Neuronal stem cell (in vitro differentiated cells): ENCODE results near the gene LCK.

Source experiments
- DNase-seq: peaks from one replicate; pipeline ENCODE4 v3.0.0-alpha.2; 2013; ENCODE audit warnings: low spot score
- H2AFZ ChIP-seq: one replicate; pipeline ENCODE4 v1.6.1; 2013; ENCODE audit warnings: mild to moderate bottlenecking, low read length, inconsistent platforms
- H2AK5ac ChIP-seq: 2 replicates; pipeline ENCODE4 v1.6.1; 2013; ENCODE audit warnings: low read depth, mild to moderate bottlenecking, inconsistent platforms, low read length, moderate library complexity, mixed read lengths
- H2BK120ac ChIP-seq: 2 replicates; pipeline ENCODE4 v1.6.1; 2013; ENCODE audit warnings: low read depth, mild to moderate bottlenecking, inconsistent platforms, low read length, moderate library complexity, mixed read lengths
- H2BK12ac ChIP-seq: one replicate; pipeline ENCODE4 v1.6.1; 2013; ENCODE audit warnings: low read length, inconsistent platforms
- H2BK15ac ChIP-seq: 2 replicates; pipeline ENCODE4 v1.6.1; 2013; ENCODE audit warnings: mild to moderate bottlenecking, low read length, inconsistent platforms, mixed read lengths
- H2BK5ac ChIP-seq: one replicate; pipeline ENCODE4 v1.6.1; 2013; ENCODE audit warnings: inconsistent platforms, mild to moderate bottlenecking, low read length, moderate library complexity
- H3K14ac ChIP-seq: one replicate; pipeline ENCODE4 v1.6.1; 2013; ENCODE audit warnings: low read length, inconsistent platforms
- H3K18ac ChIP-seq: 2 replicates; pipeline ENCODE4 v1.6.1; 2013; ENCODE audit warnings: low read length, inconsistent platforms
- H3K23ac ChIP-seq: 2 replicates; pipeline ENCODE4 v1.6.1; 2013; ENCODE audit warnings: low read depth, mild to moderate bottlenecking, mixed read lengths, low read length, inconsistent platforms; ENCODE audit not compliant: poor library complexity
- H3K27ac ChIP-seq: replicated peaks from 3 replicates; pipeline ENCODE4 v1.5.1; 2013; ENCODE audit warnings: low read length, inconsistent platforms
- H3K27me3 ChIP-seq, 3 experiments: 2 replicates each; pipeline ENCODE4 v1.6.1; 2013; ENCODE audit warnings: low read length in 3 of 3, mild to moderate bottlenecking in 2 of 3, inconsistent platforms in 1 of 3, low read depth in 1 of 3, mixed read lengths in 1 of 3, moderate library complexity in 1 of 3; ENCODE audit not compliant: control insufficient read depth in 3 of 3, insufficient read depth in 3 of 3
- H3K36me3 ChIP-seq, 2 donors: replicated peaks in 1 of 2; 2 replicates each; pipeline ENCODE4 v1.6.1; 2013; ENCODE audit warnings: low read length in 2 of 2; ENCODE audit not compliant: control insufficient read depth in 2 of 2, insufficient read depth in 2 of 2
- H3K4ac ChIP-seq: 2 replicates; pipeline ENCODE4 v1.6.1; 2013; ENCODE audit warnings: inconsistent platforms, mild to moderate bottlenecking, low read length, moderate library complexity
- H3K4me1 ChIP-seq, 2 donors: 1 replicate in 1 of 2; 2 replicates in 1 of 2; pipeline ENCODE4 v1.6.1; 2013; ENCODE audit warnings: low read length in 2 of 2, low read depth in 1 of 2; ENCODE audit not compliant: control insufficient read depth in 2 of 2, insufficient read depth in 1 of 2
- H3K4me2 ChIP-seq: one replicate; pipeline ENCODE4 v1.6.1; 2013; ENCODE audit warnings: mild to moderate bottlenecking, low read length, inconsistent platforms; ENCODE audit not compliant: insufficient read depth, poor library complexity, severe bottlenecking
- H3K4me3 ChIP-seq, 2 donors: 2 replicates each; pipeline ENCODE4 v1.5.1; 2013; ENCODE audit warnings: low read length in 2 of 2, mild to moderate bottlenecking in 2 of 2, inconsistent platforms in 1 of 2, moderate library complexity in 1 of 2
- H3K79me1 ChIP-seq: one replicate; pipeline ENCODE4 v1.6.1; 2013; ENCODE audit warnings: low read depth, mild to moderate bottlenecking, inconsistent platforms, low read length, moderate library complexity
- H3K9ac ChIP-seq: one replicate; pipeline ENCODE4 v1.6.1; 2013; ENCODE audit warnings: mild to moderate bottlenecking, low read depth, low read length, inconsistent platforms; ENCODE audit not compliant: poor library complexity
- H3K9me3 ChIP-seq, 2 donors: replicated peaks in 1 of 2; 2 replicates each; pipeline versions ENCODE3 to v1.6.1; 2013; ENCODE audit warnings: low read length in 2 of 2, mild to moderate bottlenecking in 2 of 2, inconsistent platforms in 1 of 2, low read depth in 1 of 2, mixed read lengths in 1 of 2, moderate library complexity in 1 of 2; ENCODE audit not compliant: control insufficient read depth in 2 of 2, insufficient read depth in 1 of 2
- H4K8ac ChIP-seq: one replicate; pipeline ENCODE4 v1.6.1; 2013; ENCODE audit warnings: low read depth, mild to moderate bottlenecking, inconsistent platforms, low read length, moderate library complexity
- H4K91ac ChIP-seq: one replicate; pipeline ENCODE4 v1.6.1; 2013; ENCODE audit warnings: low read length, low read depth, mild to moderate bottlenecking, inconsistent platforms; ENCODE audit not compliant: poor library complexity
- WGBS, 2 donors: extraction: QIAGEN DNeasy Blood & Tissue Kit; methylation state at CpG; one replicate each; pipeline ENCODE4 v1.1.7; 2013; ENCODE audit warnings: missing lambda C conversion rate in 2 of 2, mixed read lengths in 1 of 2; ENCODE audit not compliant: insufficient read length in 2 of 2, insufficient replicate concordance in 1 of 2; ENCODE audit errors: extremely low coverage in 2 of 2; 5-methylcytosine and 5-hydroxymethylcytosine counted together

Gene LCK

GRCh38 chr1:32208469-32208868 is 42.6 kb upstream of the LCK start:
- H3K4me1 ChIP-seq = peaks cover 2 to 11% of the 10 kb centered on the region in 2 donors
- H3K4me3 ChIP-seq = no peak overlapping the region
- H3K27ac ChIP-seq = no peak overlapping the region
- H2AK5ac ChIP-seq = no peak overlapping the region
- no peak overlapping the region for H2BK120ac ChIP-seq
- H4K8ac ChIP-seq = no peak overlapping the region
- no peak overlapping the region for H3K9ac ChIP-seq
- H4K91ac ChIP-seq = no peak overlapping the region
- no peak overlapping the region for H2BK12ac ChIP-seq
- H2AFZ ChIP-seq = no peak overlapping the region
- H3K9me3 ChIP-seq = no peaks in the 10 kb centered on the region
- H3K18ac ChIP-seq = no peak overlapping the region
- no peak overlapping the region for H2BK5ac ChIP-seq
- no peak overlapping the region for H3K14ac ChIP-seq
- H3K27me3 ChIP-seq = peaks cover 0 to 2% (median 0%) of the 10 kb centered on the region in 3 experiments
- H3K4ac ChIP-seq = no peak overlapping the region
- no peak for DNase-seq
- peaks cover 6 to 29% of the 10 kb centered on the region in 2 donors for H3K36me3 ChIP-seq
- H2BK15ac ChIP-seq = no peak overlapping the region
- H3K4me2 ChIP-seq = no peak overlapping the region
- WGBS, 2 donors = no CpG with 5 or more reads among the region's 6 CpGs
- H3K79me1 ChIP-seq = peaks cover 9% of the 10 kb centered on the region
- H3K23ac ChIP-seq = no peak overlapping the region

GRCh38 chr1:32208891-32209328 is 42.2 kb upstream of the LCK start, which contains the start of gene DCDC2B:
Gene DCDC2B (plus strand): TSS chr1:32209089. CDS start chr1:32209094, 5 bp downstream.
- no peak within 1 kb of the TSS for H3K4me2 ChIP-seq
- H2BK15ac ChIP-seq = no peak within 1 kb of the TSS
- H2AK5ac ChIP-seq = no peak within 1 kb of the TSS
- no peak within 1 kb of the TSS for H2BK120ac ChIP-seq
- peaks cover 9% of the 10 kb centered on the region for H3K79me1 ChIP-seq
- no peak within 1 kb of the TSS for H3K18ac ChIP-seq
- no peak within 1 kb of the TSS for H3K4me3 ChIP-seq
- peaks cover 2 to 11% of the 10 kb centered on the region in 2 donors for H3K4me1 ChIP-seq
- H3K14ac ChIP-seq = no peak within 1 kb of the TSS
- H3K9ac ChIP-seq = no peak within 1 kb of the TSS
- no peak within 1 kb of the TSS for H4K8ac ChIP-seq
- peak within 1 kb of the TSS; percentile 56 for H3K23ac ChIP-seq
- peaks cover 6 to 31% of the 10 kb centered on the region in 2 donors for H3K36me3 ChIP-seq
- H3K9me3 ChIP-seq = no peaks in the 10 kb centered on the region
- H3K4ac ChIP-seq = no peak within 1 kb of the TSS
- no peak within 1 kb of the TSS for H2BK12ac ChIP-seq
- H4K91ac ChIP-seq = no peak within 1 kb of the TSS
- no peak for DNase-seq
- H3K27me3 ChIP-seq = peaks cover 0 to 2% (median 0%) of the 10 kb centered on the region in 3 experiments
- no peak within 1 kb of the TSS for H2AFZ ChIP-seq
- no peak within 1 kb of the TSS for H2BK5ac ChIP-seq
- H3K27ac ChIP-seq = no peak within 1 kb of the TSS
- WGBS, 2 donors = no CpG with 5 or more reads among the region's 5 CpGs

- WGBS, 2 donors = no CpG with 5 or more reads among the region's 10 CpGs
- DNase-seq = no peak
- Histone ChIP-seq H2BK15ac (no peak overlapping the region), H4K8ac (no peak overlapping the region), H3K79me1 (no peaks in the 10 kb centered on the region), H3K36me3 (peaks cover 22 to 50% of the 10 kb centered on the region in 2 donors), H2BK5ac (no peak overlapping the region), H3K27ac (no peak overlapping the region), H3K4me2 (no peak overlapping the region), H3K23ac (peak overlapping the region; percentile 18), H3K4me1 (peaks cover 3% of the 10 kb centered on the region in 2 donors), H3K4me3 (no peak overlapping the region), H3K14ac (no peak overlapping the region), H3K9me3 (peaks cover 0 to 1% of the 10 kb centered on the region in 2 donors), H2BK12ac (no peak overlapping the region), H2BK120ac (no peak overlapping the region), H3K18ac (no peak overlapping the region), H2AK5ac (no peak overlapping the region), H4K91ac (no peak overlapping the region), H3K9ac (no peak overlapping the region), H3K4ac (no peak overlapping the region), H2AFZ (no peak overlapping the region), H3K27me3 (no peaks in the 10 kb centered on the region)
These were observed 35.2 kb upstream of the LCK start for GRCh38 chr1:32215629-32216480.

- no peaks in the 10 kb centered on the region for H3K27me3 ChIP-seq
- peaks cover 7 to 10% of the 10 kb centered on the region in 2 donors for H3K4me1 ChIP-seq
- no peak overlapping the region for H2BK15ac ChIP-seq
- H2AK5ac ChIP-seq = no peak overlapping the region
- no peak overlapping the region for H3K4ac ChIP-seq
- H3K4me3 ChIP-seq = no peak overlapping the region
- H2AFZ ChIP-seq = no peak overlapping the region
- no peaks in the 10 kb centered on the region for H3K79me1 ChIP-seq
- H3K9ac ChIP-seq = no peak overlapping the region
- H3K23ac ChIP-seq = no peak overlapping the region
- no peak overlapping the region for H3K27ac ChIP-seq
- peaks cover 0 to 1% of the 10 kb centered on the region in 2 donors for H3K9me3 ChIP-seq
- DNase-seq = no peak
- H2BK120ac ChIP-seq = no peak overlapping the region
- no CpG with 5 or more reads among the region's 5 CpGs for WGBS, 2 donors
- H3K36me3 ChIP-seq = peaks cover 22 to 50% of the 10 kb centered on the region in 2 donors
- no peak overlapping the region for H2BK5ac ChIP-seq
- H3K4me2 ChIP-seq = no peak overlapping the region
- no peak overlapping the region for H3K18ac ChIP-seq
- no peak overlapping the region for H4K91ac ChIP-seq
- H4K8ac ChIP-seq = no peak overlapping the region
- H3K14ac ChIP-seq = no peak overlapping the region
- no peak overlapping the region for H2BK12ac ChIP-seq
These were observed 34.5 kb upstream of the LCK start for GRCh38 chr1:32216566-32216965.
